ENCODE results near the gene MRPL39. TPM values are rescaled to one million over a fixed set of nuclear protein-coding genes. Genes with fewer than 3 reads are reported as not detected.

Gene MRPL39
- total and polyA plus RNA-seq, 2 donors (not counting 3 experiments of a cell fraction or from before 2014, with no cell fraction given): 10.4 to 25.2 TPM

DNA sequence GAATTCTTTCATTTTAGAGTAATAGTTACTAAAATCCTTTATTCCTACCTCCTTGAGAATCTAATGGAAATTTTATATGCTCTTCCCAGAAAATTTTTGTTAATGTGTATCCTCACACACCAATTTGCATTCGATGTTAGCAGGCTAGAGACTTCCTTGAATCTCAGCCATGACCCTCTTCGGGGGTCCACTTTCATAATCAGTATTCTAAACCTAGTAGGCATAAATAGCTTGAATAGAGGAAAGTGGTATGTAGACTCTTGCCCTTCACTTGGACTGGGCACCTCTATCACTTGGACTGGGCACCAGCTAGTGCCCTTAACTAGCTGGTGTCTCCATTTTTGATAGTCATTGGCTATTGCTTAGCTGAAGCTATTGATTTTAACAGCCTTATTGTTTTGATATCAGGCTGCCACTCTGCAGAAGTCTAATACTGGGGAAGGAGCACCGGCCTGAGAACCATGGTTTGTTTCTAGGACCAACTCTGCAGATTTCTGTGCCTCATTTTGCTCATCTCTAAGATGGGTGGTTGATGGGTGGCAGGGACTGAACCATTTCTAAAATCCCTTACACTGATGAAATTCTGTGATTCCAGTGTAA is 42.8 kb downstream of the MRPL39 start:
- Histone ChIP-seq H3K9me1 (replicated peaks; ENCODE audit: control insufficient read depth, extremely low read depth, insufficient read depth, low read length) (no peaks in the 10 kb centered on the region), H3K4me2 (ENCODE audit: insufficient read depth, low read length) (peak overlapping the region; percentile 98), H4K20me1 (replicated peaks; ENCODE audit: control insufficient read depth, extremely low read depth, insufficient read depth, low read length) (no peaks in the 10 kb centered on the region), H3K9ac (replicated peaks; ENCODE audit: extremely low read depth, insufficient read depth, low read length) (no peak overlapping the region), H3K4me3 (replicated peaks in 1 of 3; ENCODE audit: insufficient read depth in 1 of 3, low read depth in 1 of 3, low read length in 3 of 3) (peak overlapping the region in 1 of 3 experiments; percentile 6), H3K27ac (ENCODE audit: insufficient read depth, low read depth, low read length) (no peak overlapping the region), H3K9me3 (replicated peaks; ENCODE audit: control insufficient read depth, insufficient read depth, low read length) (no peaks in the 10 kb centered on the region), H3K79me2 (ENCODE audit: control insufficient read depth, insufficient read depth, low read length) (peaks cover 66% of the 10 kb centered on the region), H2AFZ (ENCODE audit: low read depth, low read length) (no peak overlapping the region), H3K27me3 (ENCODE audit: control insufficient read depth in 2 of 2, insufficient read depth in 2 of 2, low read length in 2 of 2) (no peaks in the 10 kb centered on the region), H3K4me1 (ENCODE audit: control insufficient read depth, extremely low read depth, insufficient read depth, low read length) (peaks cover 47% of the 10 kb centered on the region), H3K36me3 (ENCODE audit: control insufficient read depth in 2 of 2, extremely low read depth in 1 of 2, insufficient read depth in 2 of 2, low read length in 2 of 2) (peaks cover 2 to 4% of the 10 kb centered on the region in 2 experiments)
- dilution Hi-C loops (cut with MboI; ENCODE audit: extremely low pct_ligation_motif_present, low sequenced_read_pairs): no loop called here
- TF ChIP-seq, protein P1, sequence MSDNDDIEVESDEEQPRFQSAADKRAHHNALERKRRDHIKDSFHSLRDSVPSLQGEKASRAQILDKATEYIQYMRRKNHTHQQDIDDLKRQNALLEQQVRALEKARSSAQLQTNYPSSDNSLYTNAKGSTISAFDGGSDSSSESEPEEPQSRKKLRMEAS (IDR thresholded peaks at IDR 0.05; ENCODE audit: insufficient read depth, insufficient read length): no peak
- TF ChIP-seq GATA2 (IDR thresholded peaks at IDR 0.05; ENCODE audit: insufficient read depth, insufficient read length, low read depth, low read length): no peak
- no peak for TF ChIP-seq POLR2A (IDR thresholded peaks at IDR 0.05; ENCODE audit: low read depth, low read length)
- no peak for TF ChIP-seq EZH2 (IDR thresholded peaks at IDR 0.05; ENCODE audit: borderline replicate concordance, low read depth, low read length, severe bottlenecking)
- no peak for TF ChIP-seq JUN (IDR thresholded peaks at IDR 0.05; ENCODE audit: borderline replicate concordance, insufficient read depth, insufficient read length, low read depth)
- TF ChIP-seq FOS (IDR thresholded peaks at IDR 0.05; ENCODE audit: borderline replicate concordance, insufficient read depth, low read length): no peak
- TF ChIP-seq MYC (IDR thresholded peaks at IDR 0.05; ENCODE audit: low read depth, low read length): no peak
- TF ChIP-seq, protein P2, sequence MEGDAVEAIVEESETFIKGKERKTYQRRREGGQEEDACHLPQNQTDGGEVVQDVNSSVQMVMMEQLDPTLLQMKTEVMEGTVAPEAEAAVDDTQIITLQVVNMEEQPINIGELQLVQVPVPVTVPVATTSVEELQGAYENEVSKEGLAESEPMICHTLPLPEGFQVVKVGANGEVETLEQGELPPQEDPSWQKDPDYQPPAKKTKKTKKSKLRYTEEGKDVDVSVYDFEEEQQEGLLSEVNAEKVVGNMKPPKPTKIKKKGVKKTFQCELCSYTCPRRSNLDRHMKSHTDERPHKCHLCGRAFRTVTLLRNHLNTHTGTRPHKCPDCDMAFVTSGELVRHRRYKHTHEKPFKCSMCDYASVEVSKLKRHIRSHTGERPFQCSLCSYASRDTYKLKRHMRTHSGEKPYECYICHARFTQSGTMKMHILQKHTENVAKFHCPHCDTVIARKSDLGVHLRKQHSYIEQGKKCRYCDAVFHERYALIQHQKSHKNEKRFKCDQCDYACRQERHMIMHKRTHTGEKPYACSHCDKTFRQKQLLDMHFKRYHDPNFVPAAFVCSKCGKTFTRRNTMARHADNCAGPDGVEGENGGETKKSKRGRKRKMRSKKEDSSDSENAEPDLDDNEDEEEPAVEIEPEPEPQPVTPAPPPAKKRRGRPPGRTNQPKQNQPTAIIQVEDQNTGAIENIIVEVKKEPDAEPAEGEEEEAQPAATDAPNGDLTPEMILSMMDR (IDR thresholded peaks at IDR 0.05; ENCODE audit: extremely low read depth in 1 of 2, insufficient read depth in 1 of 2, low read depth in 1 of 2, low read length in 2 of 2): no peak
- TF ChIP-seq POLR2AphosphoS5 (IDR thresholded peaks at IDR 0.05; ENCODE audit: insufficient read depth, low read depth, low read length): no peak
- no peak for DNase-seq (ENCODE audit: low read depth, low spot score)
- FAIRE-seq: no peak
- BruUV-seq (replicated peaks): no TSS peak
- intact Hi-C loops (cut with micrococcal nuclease): loop anchor here (5.0 kb wide), 1 partner anchor 212 kb away; no protein-coding TSS in a partner anchor
- CTCF ChIA-PET: interaction anchor here (2.2 kb wide), 1 partner anchor 9 kb away, joined by 8 read pairs; no protein-coding TSS in a partner anchor
- POLR2A ChIA-PET: no interaction called here

Measured in endothelial cell of umbilical vein (primary cell).